ENCODE measurements around the gene CBX6. TPM values are rescaled to one million over a fixed set of nuclear protein-coding genes. Genes with fewer than 3 reads are reported as not detected.
A peak's percentile ranks its signal among the peaks of the same experiment; 100 is the strongest.

Gene CBX6
- total and polyA plus RNA-seq, 2 donors: 43.1 to 82.0 TPM

- Histone ChIP-seq H3K36me3 (ENCODE audit: insufficient read depth) (no peaks in the 10 kb centered on the region), H3K4me3 (ENCODE audit: low read depth, low read length) (no peak overlapping the region), H3K27ac (ENCODE audit: low read depth) (no peak overlapping the region), H3K4me1 (ENCODE audit: insufficient read depth) (no peaks in the 10 kb centered on the region)
- no peak for DNase-seq (ENCODE audit: extremely low spot score)
- 83% methylated on average over 13 of the region's 13 CpGs for WGBS
Observed at GRCh38 chr22:38834215-38834953, 37.6 kb downstream of the CBX6 start.

- WGBS: 83% methylated on average over 3 of the region's 3 CpGs
- H3K27ac ChIP-seq (ENCODE audit: low read depth): no peak overlapping the region
- DNase-seq (ENCODE audit: extremely low spot score): no peak
- no peaks in the 10 kb centered on the region for H3K4me1 ChIP-seq (ENCODE audit: insufficient read depth)
- H3K4me3 ChIP-seq (ENCODE audit: low read depth, low read length): no peak overlapping the region
- H3K36me3 ChIP-seq (ENCODE audit: insufficient read depth): no peaks in the 10 kb centered on the region
Observed at GRCh38 chr22:38833061-38833460, 39.0 kb downstream of the CBX6 start.

DNA sequence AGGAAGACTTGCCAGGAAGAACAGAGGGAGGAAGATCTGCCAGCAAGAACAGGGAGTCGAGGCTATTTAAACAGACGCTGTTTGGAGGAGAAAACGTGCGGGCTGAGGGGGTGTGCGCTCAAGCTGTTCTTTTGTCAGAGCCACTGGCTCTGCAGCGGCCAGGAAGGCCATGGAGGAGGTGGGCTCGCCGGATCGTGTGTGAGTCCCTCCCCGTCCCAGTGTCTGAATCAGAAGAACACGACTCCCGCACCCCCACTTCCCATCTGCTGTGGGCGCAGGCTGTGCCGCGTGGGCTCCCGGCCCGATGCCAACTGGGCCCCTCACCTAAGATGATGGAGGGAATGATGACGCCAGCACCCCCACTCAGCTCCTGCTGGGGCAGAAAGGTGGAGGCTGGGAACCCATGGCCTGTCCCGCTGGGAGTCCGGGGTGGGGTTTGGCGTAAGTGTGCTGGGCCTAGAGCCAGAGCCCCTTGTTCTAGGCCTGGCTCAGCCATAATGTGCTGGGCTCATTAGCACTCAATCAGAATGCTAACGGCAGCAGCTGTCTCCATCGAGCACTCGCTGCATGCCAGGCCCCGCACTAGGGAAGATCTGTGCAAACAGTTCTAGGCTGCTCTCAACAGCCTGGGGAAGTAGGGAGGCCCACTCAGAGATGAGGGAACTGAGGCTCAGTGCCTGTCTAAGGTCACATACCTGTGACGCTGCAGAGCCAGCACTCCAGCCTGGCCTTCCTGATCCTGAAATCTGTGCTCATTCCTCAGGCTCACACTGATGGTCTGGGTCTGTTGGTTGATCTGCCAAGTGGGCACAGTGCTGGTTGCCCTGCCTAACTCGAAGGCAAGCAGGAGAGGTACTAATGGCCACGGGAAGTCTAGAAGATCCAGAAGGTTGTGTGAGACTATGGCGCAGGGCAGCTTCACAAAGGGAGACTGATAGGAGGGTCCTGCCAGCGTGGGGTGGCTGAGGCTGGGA is 39.7 kb downstream of the CBX6 start:
- H3K27ac ChIP-seq (ENCODE audit: low read depth): no peak overlapping the region
- no peaks in the 10 kb centered on the region for H3K36me3 ChIP-seq (ENCODE audit: insufficient read depth)
- H3K4me3 ChIP-seq (ENCODE audit: low read depth, low read length): no peak overlapping the region
- no peaks in the 10 kb centered on the region for H3K4me1 ChIP-seq (ENCODE audit: insufficient read depth)
- no peak for DNase-seq (ENCODE audit: extremely low spot score)
- WGBS: 78% methylated on average over 30 of the region's 30 CpGs

GRCh38 chr22:38831166-38831945 is 40.7 kb downstream of the CBX6 start:
- H3K27ac ChIP-seq (ENCODE audit: low read depth): no peak overlapping the region
- no peaks in the 10 kb centered on the region for H3K36me3 ChIP-seq (ENCODE audit: insufficient read depth)
- H3K4me1 ChIP-seq (ENCODE audit: insufficient read depth): no peaks in the 10 kb centered on the region
- no peak overlapping the region for H3K4me3 ChIP-seq (ENCODE audit: low read depth, low read length)
- 93% methylated on average over 16 of the region's 16 CpGs for WGBS
- no peak for DNase-seq (ENCODE audit: extremely low spot score)

DNA sequence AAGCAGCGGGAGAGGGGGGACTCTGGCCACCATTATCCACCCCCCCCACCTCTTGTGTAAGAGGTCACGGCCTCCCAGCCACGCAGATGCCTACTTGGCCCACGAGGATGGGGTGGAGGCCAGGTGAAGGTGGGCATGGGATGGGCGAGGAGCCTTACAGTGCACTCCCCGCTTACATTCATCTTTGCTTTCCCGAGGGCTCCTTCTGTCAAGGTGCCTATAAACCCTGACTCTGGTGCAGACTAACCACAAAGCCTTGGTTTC is 41.2 kb downstream of the CBX6 start:
- H3K27ac ChIP-seq (ENCODE audit: low read depth): no peak overlapping the region
- no peak overlapping the region for H3K4me3 ChIP-seq (ENCODE audit: low read depth, low read length)
- WGBS: 75% methylated on average over 7 of the region's 7 CpGs
- DNase-seq (ENCODE audit: extremely low spot score): no peak
- H3K36me3 ChIP-seq (ENCODE audit: insufficient read depth): no peaks in the 10 kb centered on the region
- H3K4me1 ChIP-seq (ENCODE audit: insufficient read depth): no peaks in the 10 kb centered on the region

- H3K4me1 ChIP-seq (ENCODE audit: insufficient read depth): no peaks in the 10 kb centered on the region
- no peak overlapping the region for H3K27ac ChIP-seq (ENCODE audit: low read depth)
- H3K4me3 ChIP-seq (ENCODE audit: low read depth, low read length): no peak overlapping the region
- WGBS: 85% methylated on average over 17 of the region's 17 CpGs
- no peaks in the 10 kb centered on the region for H3K36me3 ChIP-seq (ENCODE audit: insufficient read depth)
- no peak for DNase-seq (ENCODE audit: extremely low spot score)
Observed at GRCh38 chr22:38830026-38830844, 41.8 kb downstream of the CBX6 start.

DNA sequence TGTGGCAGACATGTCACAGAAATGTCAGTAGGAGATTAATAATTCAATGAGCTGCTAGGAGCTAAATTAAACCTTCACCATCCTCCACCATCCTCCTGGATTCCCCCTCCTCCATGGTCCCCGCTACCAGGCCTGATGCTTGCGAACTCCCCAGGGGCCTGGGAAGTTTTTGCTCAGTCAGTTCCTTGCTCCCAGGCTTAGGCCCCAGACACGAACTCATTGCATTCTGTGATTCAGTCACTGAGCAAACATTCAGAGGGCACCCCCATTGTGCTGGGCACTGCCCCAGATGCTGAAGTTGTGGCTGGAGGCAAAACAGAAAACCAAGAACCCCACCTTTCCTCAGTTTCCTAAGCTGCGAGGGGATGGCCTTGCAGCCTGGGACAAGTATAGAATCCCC is 42.5 kb downstream of the CBX6 start:
- 88% methylated on average over 4 of the region's 4 CpGs for WGBS
- Histone ChIP-seq H3K4me1 (ENCODE audit: insufficient read depth) (no peaks in the 10 kb centered on the region), H3K4me3 (ENCODE audit: low read depth, low read length) (no peak overlapping the region), H3K27ac (ENCODE audit: low read depth) (no peak overlapping the region), H3K36me3 (ENCODE audit: insufficient read depth) (no peaks in the 10 kb centered on the region)
- no peak for DNase-seq (ENCODE audit: extremely low spot score)

GRCh38 chr22:38828616-38829205 is 43.3 kb downstream of the CBX6 start:
- no peaks in the 10 kb centered on the region for H3K4me1 ChIP-seq (ENCODE audit: insufficient read depth)
- no peak for DNase-seq (ENCODE audit: extremely low spot score)
- H3K4me3 ChIP-seq (ENCODE audit: low read depth, low read length): no peak overlapping the region
- no peaks in the 10 kb centered on the region for H3K36me3 ChIP-seq (ENCODE audit: insufficient read depth)
- 82% methylated on average over 10 of the region's 10 CpGs for WGBS
- H3K27ac ChIP-seq (ENCODE audit: low read depth): no peak overlapping the region

DNA sequence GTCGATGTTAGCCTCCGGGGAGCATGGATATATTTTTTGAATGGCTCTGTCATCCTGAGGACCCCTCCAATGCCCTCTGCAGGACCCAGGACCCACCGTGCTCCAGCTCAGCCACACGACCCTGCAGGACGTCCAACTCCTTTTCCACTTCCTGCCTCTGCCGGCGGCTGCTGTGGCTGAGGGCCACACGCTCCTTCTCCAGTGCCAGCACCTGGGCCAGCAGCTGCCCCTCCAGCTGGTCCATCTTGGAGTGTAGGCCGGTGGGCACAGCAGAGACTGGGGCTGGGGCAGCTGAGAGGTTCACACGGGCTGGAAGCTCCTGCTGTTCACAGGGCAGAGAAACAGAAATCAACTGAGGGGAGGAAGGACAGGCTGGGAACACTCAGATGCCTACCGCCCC is 43.8 kb downstream of the CBX6 start:
- 70% methylated on average over 11 of the region's 11 CpGs for WGBS
- no peak for DNase-seq (ENCODE audit: extremely low spot score)
- Histone ChIP-seq H3K4me1 (ENCODE audit: insufficient read depth) (no peaks in the 10 kb centered on the region), H3K4me3 (ENCODE audit: low read depth, low read length) (no peak overlapping the region), H3K36me3 (ENCODE audit: insufficient read depth) (no peaks in the 10 kb centered on the region), H3K27ac (ENCODE audit: low read depth) (no peak overlapping the region)

- Histone ChIP-seq H3K4me1 (ENCODE audit: insufficient read depth) (no peaks in the 10 kb centered on the region), H3K4me3 (ENCODE audit: low read depth, low read length) (no peak overlapping the region), H3K27ac (ENCODE audit: low read depth) (no peak overlapping the region), H3K36me3 (ENCODE audit: insufficient read depth) (no peaks in the 10 kb centered on the region)
- no peak for DNase-seq (ENCODE audit: extremely low spot score)
Observed at GRCh38 chr22:38827510-38827909, 44.5 kb downstream of the CBX6 start.

DNA sequence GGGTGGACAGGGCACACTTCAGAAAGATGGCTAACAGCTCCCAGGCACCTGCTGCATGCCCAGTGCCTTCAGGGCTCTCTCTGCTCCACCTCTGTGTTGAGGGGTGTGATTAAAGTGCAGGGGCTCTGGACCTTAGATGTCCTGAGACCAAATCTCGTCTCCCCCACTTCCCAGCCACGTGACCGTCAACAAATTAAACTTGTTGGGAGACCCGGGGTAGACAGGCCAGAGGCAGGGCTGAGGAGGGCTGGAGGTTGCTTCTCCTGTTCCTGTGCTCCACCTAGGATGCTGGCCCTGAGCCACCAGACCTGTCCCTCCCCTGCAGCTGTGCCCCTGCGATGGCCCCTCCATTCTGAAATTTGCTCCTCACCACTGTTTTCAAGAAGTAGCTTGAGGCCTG is 45.2 kb downstream of the CBX6 start:
- H3K4me3 ChIP-seq (ENCODE audit: low read depth, low read length): no peak overlapping the region
- no peak for DNase-seq (ENCODE audit: extremely low spot score)
- WGBS: 80% methylated on average over 5 of the region's 5 CpGs
- no peaks in the 10 kb centered on the region for H3K4me1 ChIP-seq (ENCODE audit: insufficient read depth)
- H3K36me3 ChIP-seq (ENCODE audit: insufficient read depth): no peaks in the 10 kb centered on the region
- no peak overlapping the region for H3K27ac ChIP-seq (ENCODE audit: low read depth)

- no peaks in the 10 kb centered on the region for H3K4me1 ChIP-seq (ENCODE audit: insufficient read depth)
- no peaks in the 10 kb centered on the region for H3K36me3 ChIP-seq (ENCODE audit: insufficient read depth)
- 87% methylated on average over 16 of the region's 16 CpGs for WGBS
- DNase-seq (ENCODE audit: extremely low spot score): no peak
- no peak overlapping the region for H3K27ac ChIP-seq (ENCODE audit: low read depth)
- H3K4me3 ChIP-seq (ENCODE audit: low read depth, low read length): no peak overlapping the region
Observed at GRCh38 chr22:38826386-38826785, 45.6 kb downstream of the CBX6 start.

DNA sequence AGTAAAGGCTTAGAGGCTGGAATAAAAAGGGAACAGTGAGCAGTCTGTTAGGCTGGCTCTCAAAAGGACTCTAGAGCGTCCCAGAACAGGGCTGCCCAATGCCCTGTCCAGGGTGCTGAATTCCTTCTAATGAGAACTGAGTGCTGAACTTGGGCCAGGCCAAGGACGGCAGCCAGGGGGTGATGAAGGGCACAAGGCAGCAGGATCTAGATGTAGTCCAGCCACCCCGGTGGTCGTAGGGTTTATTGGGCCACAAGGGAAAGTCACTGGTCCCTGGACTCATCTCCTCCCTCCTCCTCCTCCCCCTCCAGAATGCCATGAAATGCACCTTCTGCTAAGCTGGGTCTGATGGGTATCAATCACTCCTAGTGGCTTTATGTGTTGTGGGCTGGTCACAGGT is 47.4 kb downstream of the CBX6 start:
- WGBS: 7% methylated on average over 4 of the region's 4 CpGs
- Histone ChIP-seq H3K36me3 (ENCODE audit: insufficient read depth) (no peaks in the 10 kb centered on the region), H3K27ac (ENCODE audit: low read depth) (no peak overlapping the region), H3K4me1 (ENCODE audit: insufficient read depth) (no peaks in the 10 kb centered on the region), H3K4me3 (ENCODE audit: low read depth, low read length) (no peak overlapping the region)
- peak; percentile 42 for DNase-seq (ENCODE audit: extremely low spot score)

Measured in urinary bladder (tissue), 4 donors.